ENCODE data around the gene ZDHHC13.

The ZDHHC13 gene

GRCh38 chr11:19208959-19209546 lies 92.1 kb downstream of the ZDHHC13 start:
- Histone ChIP-seq H3K36me3 (ENCODE audit: control insufficient read depth, insufficient read depth, low read length) (no peaks in the 10 kb centered on the region), H3K27ac (ENCODE audit: low read depth, low read length) (no peak overlapping the region), H3K4me1 (ENCODE audit: control insufficient read depth, insufficient read depth, low read length) (peaks cover 2% of the 10 kb centered on the region; the same call in 1 of the 2 replicates), H3K27me3 (ENCODE audit: control insufficient read depth, insufficient read depth, low read length) (no peaks in the 10 kb centered on the region), H3K4me3 (ENCODE audit: low read depth, low read length) (no peak overlapping the region), H3K9ac (ENCODE audit: low read depth, low read length) (no peak overlapping the region), H3K9me3 (ENCODE audit: control insufficient read depth, insufficient read depth, low read length) (no peaks in the 10 kb centered on the region)

GRCh38 chr11:19209617-19210370 lies 92.8 kb downstream of the ZDHHC13 start:
- Histone ChIP-seq H3K27ac (ENCODE audit: low read depth, low read length) (no peak overlapping the region), H3K9me3 (ENCODE audit: control insufficient read depth, insufficient read depth, low read length) (no peaks in the 10 kb centered on the region), H3K4me3 (ENCODE audit: low read depth, low read length) (no peak overlapping the region), H3K9ac (ENCODE audit: low read depth, low read length) (no peak overlapping the region), H3K36me3 (ENCODE audit: control insufficient read depth, insufficient read depth, low read length) (no peaks in the 10 kb centered on the region), H3K4me1 (ENCODE audit: control insufficient read depth, insufficient read depth, low read length) (peaks cover 2% of the 10 kb centered on the region; the same call in 1 of the 2 replicates), H3K27me3 (ENCODE audit: control insufficient read depth, insufficient read depth, low read length) (no peaks in the 10 kb centered on the region)

- Histone ChIP-seq H3K36me3 (ENCODE audit: control insufficient read depth, insufficient read depth, low read length) (no peaks in the 10 kb centered on the region), H3K9me3 (ENCODE audit: control insufficient read depth, insufficient read depth, low read length) (no peaks in the 10 kb centered on the region), H3K9ac (ENCODE audit: low read depth, low read length) (no peak overlapping the region), H3K4me3 (ENCODE audit: low read depth, low read length) (no peak overlapping the region), H3K27me3 (ENCODE audit: control insufficient read depth, insufficient read depth, low read length) (no peaks in the 10 kb centered on the region), H3K4me1 (ENCODE audit: control insufficient read depth, insufficient read depth, low read length) (no peaks in the 10 kb centered on the region), H3K27ac (ENCODE audit: low read depth, low read length) (no peak overlapping the region)
Observed at GRCh38 chr11:19216021-19216420, 99.1 kb downstream of the ZDHHC13 start.

GRCh38 chr11:19216709-19217374 lies 99.9 kb downstream of the ZDHHC13 start:
- Histone ChIP-seq H3K36me3 (ENCODE audit: control insufficient read depth, insufficient read depth, low read length) (no peaks in the 10 kb centered on the region), H3K4me3 (ENCODE audit: low read depth, low read length) (no peak overlapping the region), H3K4me1 (ENCODE audit: control insufficient read depth, insufficient read depth, low read length) (no peaks in the 10 kb centered on the region), H3K27ac (ENCODE audit: low read depth, low read length) (no peak overlapping the region), H3K9me3 (ENCODE audit: control insufficient read depth, insufficient read depth, low read length) (no peaks in the 10 kb centered on the region), H3K27me3 (ENCODE audit: control insufficient read depth, insufficient read depth, low read length) (no peaks in the 10 kb centered on the region), H3K9ac (ENCODE audit: low read depth, low read length) (no peak overlapping the region)

GRCh38 chr11:19218216-19218615 lies 101.2 kb downstream of the ZDHHC13 start:
- H3K27ac ChIP-seq (ENCODE audit: low read depth, low read length): no peak overlapping the region

GRCh38 chr11:19218786-19219460 lies 102.0 kb downstream of the ZDHHC13 start:
- Histone ChIP-seq H3K4me1 (ENCODE audit: control insufficient read depth, insufficient read depth, low read length) (no peaks in the 10 kb centered on the region), H3K27ac (ENCODE audit: low read depth, low read length) (no peak overlapping the region), H3K27me3 (ENCODE audit: control insufficient read depth, insufficient read depth, low read length) (no peaks in the 10 kb centered on the region), H3K9ac (ENCODE audit: low read depth, low read length) (no peak overlapping the region), H3K9me3 (ENCODE audit: control insufficient read depth, insufficient read depth, low read length) (no peaks in the 10 kb centered on the region), H3K4me3 (ENCODE audit: low read depth, low read length) (no peak overlapping the region), H3K36me3 (ENCODE audit: control insufficient read depth, insufficient read depth, low read length) (0 out of 2 replicates have a peak, but pooled peaks cover 7% of the 10 kb centered on the region)

More at GRCh38 chr11:19218216-19218615, 101.2 kb downstream of the ZDHHC13 start:
- Histone ChIP-seq H3K4me1 (ENCODE audit: control insufficient read depth, insufficient read depth, low read length) (no peaks in the 10 kb centered on the region), H3K36me3 (ENCODE audit: control insufficient read depth, insufficient read depth, low read length) (0 out of 2 replicates have a peak, but pooled peaks cover under 1% of the 10 kb centered on the region), H3K4me3 (ENCODE audit: low read depth, low read length) (no peak overlapping the region), H3K9me3 (ENCODE audit: control insufficient read depth, insufficient read depth, low read length) (no peaks in the 10 kb centered on the region), H3K27me3 (ENCODE audit: control insufficient read depth, insufficient read depth, low read length) (no peaks in the 10 kb centered on the region), H3K9ac (ENCODE audit: low read depth, low read length) (no peak overlapping the region)

GRCh38 chr11:19220903-19221724 lies 104.1 kb downstream of the ZDHHC13 start:
- no peaks in the 10 kb centered on the region for H3K4me1 ChIP-seq (ENCODE audit: control insufficient read depth, insufficient read depth, low read length)
- H3K36me3 ChIP-seq (ENCODE audit: control insufficient read depth, insufficient read depth, low read length): peaks cover 28% of the 10 kb centered on the region
- H3K4me3 ChIP-seq (ENCODE audit: low read depth, low read length): no peak overlapping the region
- H3K9me3 ChIP-seq (ENCODE audit: control insufficient read depth, insufficient read depth, low read length): no peaks in the 10 kb centered on the region
- no peak overlapping the region for H3K9ac ChIP-seq (ENCODE audit: low read depth, low read length)
- no peaks in the 10 kb centered on the region for H3K27me3 ChIP-seq (ENCODE audit: control insufficient read depth, insufficient read depth, low read length)
- H3K27ac ChIP-seq (ENCODE audit: low read depth, low read length): no peak overlapping the region

GRCh38 chr11:19225123-19225522 lies 108.2 kb downstream of the ZDHHC13 start:
- H3K27me3 ChIP-seq (ENCODE audit: control insufficient read depth, insufficient read depth, low read length): no peaks in the 10 kb centered on the region

GRCh38 chr11:19225581-19225980 lies 108.6 kb downstream of the ZDHHC13 start:
- no peaks in the 10 kb centered on the region for H3K9me3 ChIP-seq (ENCODE audit: control insufficient read depth, insufficient read depth, low read length)
- H3K4me1 ChIP-seq (ENCODE audit: control insufficient read depth, insufficient read depth, low read length): no peaks in the 10 kb centered on the region
- H3K27me3 ChIP-seq (ENCODE audit: control insufficient read depth, insufficient read depth, low read length): no peaks in the 10 kb centered on the region
- peaks cover 54% of the 10 kb centered on the region for H3K36me3 ChIP-seq (ENCODE audit: control insufficient read depth, insufficient read depth, low read length)
- no peak overlapping the region for H3K4me3 ChIP-seq (ENCODE audit: low read depth, low read length)
- no peak overlapping the region for H3K27ac ChIP-seq (ENCODE audit: low read depth, low read length)
- no peak overlapping the region for H3K9ac ChIP-seq (ENCODE audit: low read depth, low read length)

More at GRCh38 chr11:19225123-19225522, 108.2 kb downstream of the ZDHHC13 start:
- Histone ChIP-seq H3K9me3 (ENCODE audit: control insufficient read depth, insufficient read depth, low read length) (no peaks in the 10 kb centered on the region), H3K4me3 (ENCODE audit: low read depth, low read length) (no peak overlapping the region), H3K36me3 (ENCODE audit: control insufficient read depth, insufficient read depth, low read length) (peaks cover 50% of the 10 kb centered on the region), H3K9ac (ENCODE audit: low read depth, low read length) (no peak overlapping the region), H3K27ac (ENCODE audit: low read depth, low read length) (no peak overlapping the region), H3K4me1 (ENCODE audit: control insufficient read depth, insufficient read depth, low read length) (no peaks in the 10 kb centered on the region)
